ENCODE measurements around the gene SLC3A2.

DNA sequence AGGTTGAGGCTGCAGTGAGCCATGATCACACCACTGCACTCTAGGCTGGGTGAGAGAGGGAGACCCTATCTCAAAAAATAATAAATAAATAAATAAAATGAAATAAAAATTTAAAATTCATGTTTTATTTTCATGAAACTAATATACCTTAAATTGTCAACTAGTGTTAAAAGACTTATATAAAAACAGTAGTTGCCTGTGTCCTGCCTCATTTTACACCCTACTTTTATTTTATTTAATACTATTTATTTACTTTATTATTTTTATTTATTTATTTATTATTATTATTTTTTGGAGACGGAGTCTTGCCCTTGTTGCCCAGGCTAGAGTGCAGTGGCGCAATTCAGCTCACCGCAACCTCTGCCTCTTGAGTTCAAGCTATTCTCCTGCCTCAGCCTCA, 36.5 kb upstream of the SLC3A2 start:
- TF ChIP-seq, protein P1, sequence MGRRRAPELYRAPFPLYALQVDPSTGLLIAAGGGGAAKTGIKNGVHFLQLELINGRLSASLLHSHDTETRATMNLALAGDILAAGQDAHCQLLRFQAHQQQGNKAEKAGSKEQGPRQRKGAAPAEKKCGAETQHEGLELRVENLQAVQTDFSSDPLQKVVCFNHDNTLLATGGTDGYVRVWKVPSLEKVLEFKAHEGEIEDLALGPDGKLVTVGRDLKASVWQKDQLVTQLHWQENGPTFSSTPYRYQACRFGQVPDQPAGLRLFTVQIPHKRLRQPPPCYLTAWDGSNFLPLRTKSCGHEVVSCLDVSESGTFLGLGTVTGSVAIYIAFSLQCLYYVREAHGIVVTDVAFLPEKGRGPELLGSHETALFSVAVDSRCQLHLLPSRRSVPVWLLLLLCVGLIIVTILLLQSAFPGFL (CRISPR knock-in tag; IDR thresholded peaks at IDR 0.05; ENCODE audit: borderline replicate concordance): no peak
- TF ChIP-seq, protein P2, sequence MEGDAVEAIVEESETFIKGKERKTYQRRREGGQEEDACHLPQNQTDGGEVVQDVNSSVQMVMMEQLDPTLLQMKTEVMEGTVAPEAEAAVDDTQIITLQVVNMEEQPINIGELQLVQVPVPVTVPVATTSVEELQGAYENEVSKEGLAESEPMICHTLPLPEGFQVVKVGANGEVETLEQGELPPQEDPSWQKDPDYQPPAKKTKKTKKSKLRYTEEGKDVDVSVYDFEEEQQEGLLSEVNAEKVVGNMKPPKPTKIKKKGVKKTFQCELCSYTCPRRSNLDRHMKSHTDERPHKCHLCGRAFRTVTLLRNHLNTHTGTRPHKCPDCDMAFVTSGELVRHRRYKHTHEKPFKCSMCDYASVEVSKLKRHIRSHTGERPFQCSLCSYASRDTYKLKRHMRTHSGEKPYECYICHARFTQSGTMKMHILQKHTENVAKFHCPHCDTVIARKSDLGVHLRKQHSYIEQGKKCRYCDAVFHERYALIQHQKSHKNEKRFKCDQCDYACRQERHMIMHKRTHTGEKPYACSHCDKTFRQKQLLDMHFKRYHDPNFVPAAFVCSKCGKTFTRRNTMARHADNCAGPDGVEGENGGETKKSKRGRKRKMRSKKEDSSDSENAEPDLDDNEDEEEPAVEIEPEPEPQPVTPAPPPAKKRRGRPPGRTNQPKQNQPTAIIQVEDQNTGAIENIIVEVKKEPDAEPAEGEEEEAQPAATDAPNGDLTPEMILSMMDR (IDR thresholded peaks at IDR 0.05): no peak
- no peak for TF ChIP-seq JUN (CRISPR knock-in tag; IDR thresholded peaks at IDR 0.05)
- TF ChIP-seq ZNF317 (CRISPR knock-in tag; IDR thresholded peaks at IDR 0.05; ENCODE audit: borderline replicate concordance, low read depth): no peak
- no peak for TF ChIP-seq FOXK1 (CRISPR knock-in tag; IDR thresholded peaks at IDR 0.05)
- TF ChIP-seq, protein P3, sequence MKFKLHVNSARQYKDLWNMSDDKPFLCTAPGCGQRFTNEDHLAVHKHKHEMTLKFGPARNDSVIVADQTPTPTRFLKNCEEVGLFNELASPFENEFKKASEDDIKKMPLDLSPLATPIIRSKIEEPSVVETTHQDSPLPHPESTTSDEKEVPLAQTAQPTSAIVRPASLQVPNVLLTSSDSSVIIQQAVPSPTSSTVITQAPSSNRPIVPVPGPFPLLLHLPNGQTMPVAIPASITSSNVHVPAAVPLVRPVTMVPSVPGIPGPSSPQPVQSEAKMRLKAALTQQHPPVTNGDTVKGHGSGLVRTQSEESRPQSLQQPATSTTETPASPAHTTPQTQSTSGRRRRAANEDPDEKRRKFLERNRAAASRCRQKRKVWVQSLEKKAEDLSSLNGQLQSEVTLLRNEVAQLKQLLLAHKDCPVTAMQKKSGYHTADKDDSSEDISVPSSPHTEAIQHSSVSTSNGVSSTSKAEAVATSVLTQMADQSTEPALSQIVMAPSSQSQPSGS (CRISPR knock-in tag; IDR thresholded peaks at IDR 0.05; ENCODE audit: borderline replicate concordance, low read depth): no peak
- TF ChIP-seq, protein P4, sequence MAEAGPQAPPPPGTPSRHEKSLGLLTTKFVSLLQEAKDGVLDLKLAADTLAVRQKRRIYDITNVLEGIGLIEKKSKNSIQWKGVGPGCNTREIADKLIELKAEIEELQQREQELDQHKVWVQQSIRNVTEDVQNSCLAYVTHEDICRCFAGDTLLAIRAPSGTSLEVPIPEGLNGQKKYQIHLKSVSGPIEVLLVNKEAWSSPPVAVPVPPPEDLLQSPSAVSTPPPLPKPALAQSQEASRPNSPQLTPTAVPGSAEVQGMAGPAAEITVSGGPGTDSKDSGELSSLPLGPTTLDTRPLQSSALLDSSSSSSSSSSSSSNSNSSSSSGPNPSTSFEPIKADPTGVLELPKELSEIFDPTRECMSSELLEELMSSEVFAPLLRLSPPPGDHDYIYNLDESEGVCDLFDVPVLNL (CRISPR knock-in tag; IDR thresholded peaks at IDR 0.05; ENCODE audit: borderline replicate concordance, low read depth): no peak
- TF ChIP-seq, protein P5, sequence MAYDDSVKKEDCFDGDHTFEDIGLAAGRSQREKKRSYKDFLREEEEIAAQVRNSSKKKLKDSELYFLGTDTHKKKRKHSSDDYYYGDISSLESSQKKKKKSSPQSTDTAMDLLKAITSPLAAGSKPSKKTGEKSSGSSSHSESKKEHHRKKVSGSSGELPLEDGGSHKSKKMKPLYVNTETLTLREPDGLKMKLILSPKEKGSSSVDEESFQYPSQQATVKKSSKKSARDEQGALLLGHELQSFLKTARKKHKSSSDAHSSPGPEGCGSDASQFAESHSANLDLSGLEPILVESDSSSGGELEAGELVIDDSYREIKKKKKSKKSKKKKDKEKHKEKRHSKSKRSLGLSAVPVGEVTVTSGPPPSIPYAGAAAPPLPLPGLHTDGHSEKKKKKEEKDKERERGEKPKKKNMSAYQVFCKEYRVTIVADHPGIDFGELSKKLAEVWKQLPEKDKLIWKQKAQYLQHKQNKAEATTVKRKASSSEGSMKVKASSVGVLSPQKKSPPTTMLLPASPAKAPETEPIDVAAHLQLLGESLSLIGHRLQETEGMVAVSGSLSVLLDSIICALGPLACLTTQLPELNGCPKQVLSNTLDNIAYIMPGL (CRISPR knock-in tag; IDR thresholded peaks at IDR 0.05): no peak
